GM21447 (cell line): ENCODE results near the gene CEBPZOS.
"Not testable (repeated sequence)": the region's sequence is repeated elsewhere in the genome, so short reads cannot be mapped to it uniquely, and the experiment has no call there.

Experiments used
- ATAC-seq: cut with Tn5 transposase; IDR thresholded peaks from one replicate; pipeline ENCODE4 v1.9.1; 2021; ENCODE audit not compliant: unreplicated experiment

The CEBPZOS gene

GRCh38 chr2:37190290-37190689 lies 6.0 kb upstream of the CEBPZOS start:
- ATAC-seq = no peak

GRCh38 chr2:37191253-37191652 lies 5.0 kb upstream of the CEBPZOS start:
- no peak for ATAC-seq

- ATAC-seq = no peak
Observed at GRCh38 chr2:37191747-37192146, 4.5 kb upstream of the CEBPZOS start.

GRCh38 chr2:37192551-37192950 lies 3.7 kb upstream of the CEBPZOS start:
- ATAC-seq = no peak

- not testable (repeated sequence) for ATAC-seq
Observed at GRCh38 chr2:37195862-37196319, 405 bp upstream of the CEBPZOS start.

- ATAC-seq = no peak
Observed at GRCh38 chr2:37198681-37199065, 2.4 kb downstream of the CEBPZOS start.

- no peak for ATAC-seq
Observed at GRCh38 chr2:37201208-37201607, 4.9 kb downstream of the CEBPZOS start.

- ATAC-seq = no peak
Observed at GRCh38 chr2:37201766-37202165, 5.5 kb downstream of the CEBPZOS start.

- no peak for ATAC-seq
Observed at GRCh38 chr2:37203708-37204107, 7.4 kb downstream of the CEBPZOS start.

GRCh38 chr2:37205071-37205661 lies 8.9 kb downstream of the CEBPZOS start:
- ATAC-seq = not testable (repeated sequence)

- no peak for ATAC-seq
Observed at GRCh38 chr2:37205689-37206341, 9.5 kb downstream of the CEBPZOS start.

- ATAC-seq = not testable (repeated sequence)
Observed at GRCh38 chr2:37206760-37207159, 10.5 kb downstream of the CEBPZOS start.

- no peak for ATAC-seq
Observed at GRCh38 chr2:37211212-37211611, 14.9 kb downstream of the CEBPZOS start.

GRCh38 chr2:37211939-37212338 lies 15.6 kb downstream of the CEBPZOS start:
- no peak for ATAC-seq

- no peak for ATAC-seq
Observed at GRCh38 chr2:37215250-37215649, 19.0 kb downstream of the CEBPZOS start.

- no peak for ATAC-seq
Observed at GRCh38 chr2:37219046-37219445, 22.8 kb downstream of the CEBPZOS start.

GRCh38 chr2:37223131-37223530 lies 26.8 kb downstream of the CEBPZOS start:
- no peak for ATAC-seq

- ATAC-seq = no peak
Observed at GRCh38 chr2:37224063-37224462, 27.8 kb downstream of the CEBPZOS start.

- ATAC-seq = not testable (repeated sequence)
Observed at GRCh38 chr2:37225129-37225528, 28.8 kb downstream of the CEBPZOS start.

- ATAC-seq = no peak
Observed at GRCh38 chr2:37226863-37227262, 30.6 kb downstream of the CEBPZOS start.

GRCh38 chr2:37228788-37229187 lies 32.5 kb downstream of the CEBPZOS start:
- ATAC-seq = no peak

GRCh38 chr2:37230581-37230980 lies 34.3 kb downstream of the CEBPZOS start:
- no peak for ATAC-seq
